Muscle layer of duodenum (tissue), 2 donors: ENCODE results near the gene TRAPPC1.

Experiments used
- H3K27ac ChIP-seq: one replicate; pipeline ENCODE4 v1.7.0; 2013; ENCODE audit warnings: mild to moderate bottlenecking, low read length
- H3K27me3 ChIP-seq: one replicate; pipeline ENCODE4 v1.7.0; 2013; ENCODE audit warnings: low read depth, mild to moderate bottlenecking, control low read depth, low read length
- H3K36me3 ChIP-seq, 2 donors: one replicate each; pipeline ENCODE4 v1.7.0; 2013; ENCODE audit warnings: low read length in 2 of 2, control low read depth in 1 of 2, mild to moderate bottlenecking in 1 of 2; ENCODE audit not compliant: insufficient read depth in 2 of 2, control insufficient read depth in 1 of 2
- H3K4me1 ChIP-seq, 2 donors: one replicate each; pipeline ENCODE4 v1.7.0; 2013; ENCODE audit warnings: low read length in 2 of 2, mild to moderate bottlenecking in 2 of 2, control low read depth in 1 of 2, moderate library complexity in 1 of 2; ENCODE audit not compliant: insufficient read depth in 2 of 2, control insufficient read depth in 1 of 2
- H3K4me3 ChIP-seq, 2 donors: one replicate each; pipeline ENCODE4 v1.7.0; 2013; ENCODE audit warnings: low read length in 2 of 2, low read depth in 1 of 2, mild to moderate bottlenecking in 1 of 2
- H3K9me3 ChIP-seq, 2 donors: one replicate each; pipeline ENCODE4 v1.7.0; 2013; ENCODE audit warnings: low read length in 2 of 2, control low read depth in 1 of 2, mild to moderate bottlenecking in 1 of 2; ENCODE audit not compliant: control insufficient read depth in 1 of 2
- donor health status: healthy.

The TRAPPC1 gene

DNA sequence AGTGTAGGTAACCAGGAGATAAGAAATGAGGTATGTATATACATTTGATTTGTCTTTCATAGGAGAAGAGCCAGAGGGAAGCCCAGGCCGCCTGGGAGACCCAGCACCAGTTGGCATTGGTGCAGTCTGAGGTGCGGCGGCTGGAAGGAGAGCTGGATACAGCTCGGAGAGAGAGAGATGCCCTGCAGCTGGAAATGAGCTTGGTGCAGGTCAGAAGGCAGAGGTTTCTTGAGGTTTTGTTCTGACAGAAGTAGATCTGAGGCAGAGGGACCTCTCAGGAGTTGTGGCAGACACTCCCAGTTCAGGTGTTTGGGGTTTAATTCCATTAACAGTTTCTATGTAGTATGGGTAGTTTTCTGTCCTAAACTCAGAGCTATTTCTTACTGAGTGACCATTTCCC lies 8.3 kb upstream of the TRAPPC1 start:
- no peak overlapping the region for H3K4me3 ChIP-seq
- H3K9me3 ChIP-seq: no peaks in the 10 kb centered on the region
- no peak overlapping the region for H3K27ac ChIP-seq
- no peaks in the 10 kb centered on the region for H3K4me1 ChIP-seq
- H3K36me3 ChIP-seq: peaks cover 43 to 79% of the 10 kb centered on the region in 2 donors
- no peaks in the 10 kb centered on the region for H3K27me3 ChIP-seq

DNA sequence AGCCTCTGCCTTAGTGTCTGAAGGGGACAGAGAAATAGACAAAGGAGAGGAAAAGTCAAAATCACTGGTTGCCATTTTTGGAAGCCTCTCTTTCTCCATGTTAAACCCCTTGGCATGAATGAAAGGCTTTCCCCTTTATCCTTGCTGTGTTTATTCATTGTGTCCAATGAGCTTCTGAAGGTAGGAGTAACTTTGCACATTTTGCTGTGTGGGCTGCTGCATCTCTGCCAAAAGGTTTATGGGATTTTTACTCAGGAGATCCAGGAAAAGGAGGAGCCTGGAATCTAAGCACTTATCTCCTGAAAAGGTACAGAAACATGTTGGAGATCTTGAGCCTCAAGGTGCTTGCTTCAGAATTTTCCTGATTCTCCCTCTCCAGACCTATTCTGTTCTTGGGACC lies 4.1 kb upstream of the TRAPPC1 start:
- Histone ChIP-seq H3K4me3 (no peak overlapping the region), H3K36me3 (peaks cover 33 to 49% of the 10 kb centered on the region in 2 donors), H3K27me3 (no peaks in the 10 kb centered on the region), H3K9me3 (no peaks in the 10 kb centered on the region), H3K4me1 (peaks cover 9 to 25% of the 10 kb centered on the region in 2 donors), H3K27ac (no peak overlapping the region)

DNA sequence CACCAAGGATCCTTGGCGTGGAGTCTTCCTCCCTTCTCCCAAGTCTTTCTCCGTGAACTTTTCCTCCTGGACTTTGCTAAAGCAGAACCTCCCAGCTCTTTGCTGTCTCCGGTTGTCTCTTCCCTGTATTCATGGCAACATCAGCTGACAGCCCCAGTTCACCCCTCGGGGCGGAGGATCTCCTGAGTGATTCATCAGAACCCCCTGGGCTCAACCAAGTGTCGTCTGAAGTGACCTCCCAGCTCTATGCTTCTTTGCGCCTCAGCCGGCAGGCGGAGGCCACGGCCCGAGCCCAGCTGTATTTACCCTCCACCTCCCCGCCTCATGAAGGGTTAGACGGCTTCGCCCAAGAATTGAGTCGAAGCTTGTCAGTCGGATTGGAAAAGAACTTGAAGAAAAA lies 1.2 kb upstream of the TRAPPC1 start:
- Histone ChIP-seq H3K4me3 (peak overlapping the region; percentile 68 to 97), H3K4me1 (peaks cover 9 to 32% of the 10 kb centered on the region in 2 donors), H3K36me3 (peaks cover 12 to 24% of the 10 kb centered on the region in 2 donors), H3K9me3 (no peaks in the 10 kb centered on the region), H3K27ac (peak overlapping the region; percentile 93), H3K27me3 (no peaks in the 10 kb centered on the region)

DNA sequence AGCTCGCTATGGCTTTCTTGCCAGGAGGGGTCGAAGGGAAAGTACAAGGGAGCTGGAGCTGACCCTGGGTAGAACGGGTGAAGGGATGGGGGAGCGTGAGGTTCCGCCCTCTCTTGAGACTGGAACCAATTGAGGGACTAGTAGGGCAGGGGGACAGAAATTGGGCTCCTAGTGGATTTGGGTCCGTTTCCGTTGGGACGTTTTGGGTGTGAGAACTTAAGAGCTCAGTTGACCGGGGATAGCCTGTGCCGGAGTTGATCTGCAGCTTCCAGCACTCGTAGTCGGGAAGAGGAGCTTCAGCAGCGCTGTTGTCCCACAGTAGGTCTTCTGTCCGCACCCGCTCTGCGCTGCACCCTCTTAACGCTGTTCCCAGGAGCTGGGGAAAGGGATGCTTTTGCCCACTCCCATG lies 741 bp upstream of the TRAPPC1 start:
- H3K9me3 ChIP-seq: no peaks in the 10 kb centered on the region
- H3K36me3 ChIP-seq: peaks cover 12 to 24% of the 10 kb centered on the region in 2 donors
- H3K27me3 ChIP-seq: no peaks in the 10 kb centered on the region
- H3K4me3 ChIP-seq: peak overlapping the region; percentile 68 to 97
- H3K4me1 ChIP-seq: peaks cover 9 to 32% of the 10 kb centered on the region in 2 donors
- H3K27ac ChIP-seq: peak overlapping the region; percentile 93

DNA sequence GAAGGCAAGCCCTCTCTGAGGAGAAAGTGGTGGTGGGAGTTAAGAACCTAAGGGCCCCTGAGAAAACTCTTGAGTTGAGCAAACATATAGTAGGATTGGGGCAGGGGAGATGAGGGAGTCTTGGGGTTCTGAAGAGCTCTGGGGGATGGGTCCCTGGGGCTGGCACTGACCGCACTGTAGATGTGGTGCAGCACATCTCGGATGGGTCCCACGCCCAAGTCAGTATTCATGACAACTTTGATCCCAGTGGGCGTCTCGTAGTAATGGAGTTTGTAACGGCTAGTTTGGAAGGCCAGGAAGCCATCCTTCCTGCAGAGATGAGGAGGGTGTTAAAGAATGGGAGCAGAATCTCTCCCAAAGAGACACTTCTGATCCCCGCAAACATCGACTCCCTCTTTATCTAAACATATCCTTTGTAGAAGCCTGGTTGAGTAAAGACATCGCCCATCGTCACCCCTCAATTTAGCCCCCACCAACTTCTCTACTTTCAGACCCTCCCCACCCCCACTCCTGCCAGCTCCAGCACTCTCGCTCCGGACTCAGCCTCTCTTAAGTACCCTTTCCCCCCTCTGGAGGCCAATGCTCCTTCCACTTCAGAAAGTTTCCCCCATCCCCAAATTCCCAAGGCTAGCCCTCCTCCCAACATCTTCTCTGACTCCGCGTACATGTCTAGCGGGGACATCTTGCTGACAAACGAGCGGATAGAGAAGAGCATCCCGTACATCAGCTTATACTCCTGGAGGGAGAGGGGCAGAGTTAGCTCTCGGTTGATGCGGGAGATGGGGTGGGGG lies 710 bp downstream of the TRAPPC1 start:
- Histone ChIP-seq H3K9me3 (no peaks in the 10 kb centered on the region), H3K4me1 (peaks cover 9 to 32% of the 10 kb centered on the region in 2 donors), H3K27ac (peak overlapping the region; percentile 70), H3K4me3 (peak overlapping the region; percentile 68 to 97), H3K27me3 (no peaks in the 10 kb centered on the region), H3K36me3 (peaks cover 6 to 10% of the 10 kb centered on the region in 2 donors)

DNA sequence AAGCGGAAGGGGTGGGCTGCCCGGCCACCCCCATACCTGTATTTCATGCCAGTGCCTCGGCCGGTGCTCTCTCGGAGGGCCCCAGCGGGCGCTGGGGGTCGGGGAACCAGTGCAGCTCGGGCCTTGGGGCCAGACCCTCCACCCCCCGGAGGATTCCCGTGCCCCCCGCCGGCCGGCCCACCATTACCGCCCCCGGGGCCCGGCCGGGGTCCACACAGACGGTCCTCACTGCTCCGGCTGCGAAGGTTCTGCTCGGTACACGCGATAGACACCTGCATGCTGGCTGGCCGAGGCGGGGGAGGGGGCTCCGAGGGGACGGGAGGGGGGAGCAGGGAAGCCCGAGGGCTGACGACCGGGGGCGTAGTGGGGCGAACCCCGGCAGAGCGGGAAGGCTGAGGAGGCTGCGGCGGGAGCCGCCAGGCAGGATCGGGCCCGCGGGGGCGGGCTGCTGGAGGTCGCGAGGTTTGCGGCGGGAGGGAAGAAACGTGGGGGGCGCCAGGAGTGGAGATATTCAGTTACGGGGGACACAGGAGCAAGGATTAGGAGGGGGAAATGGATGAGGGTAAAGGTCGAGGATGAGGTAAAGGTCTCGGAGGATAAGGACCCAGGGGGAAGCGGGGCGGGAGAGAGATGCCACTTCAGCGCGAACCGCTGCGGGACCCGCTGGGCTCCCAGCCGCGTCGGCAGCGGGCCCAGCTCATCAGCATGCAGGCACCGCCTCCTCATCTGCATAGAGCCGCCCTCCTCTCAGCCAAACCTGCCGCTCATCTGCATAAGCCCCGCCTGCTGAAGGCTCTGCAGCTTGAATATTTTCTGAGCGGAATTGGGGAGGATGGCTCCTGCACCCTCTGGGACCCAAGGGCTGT lies 2.4 kb downstream of the TRAPPC1 start, which contains the start of gene KCNAB3:
Gene KCNAB3, minus strand, starts transcription at position 699 of the 866 bp plus-strand sequence. Its CDS starts 421 bp downstream, at position 278.
- H3K27me3 ChIP-seq: no peaks in the 10 kb centered on the region
- peak within 1 kb of the TSS; percentile 30 to 31 for H3K4me3 ChIP-seq
- no peak within 1 kb of the TSS for H3K27ac ChIP-seq
- H3K9me3 ChIP-seq: no peaks in the 10 kb centered on the region
- H3K36me3 ChIP-seq: no peaks in the 10 kb centered on the region
- H3K4me1 ChIP-seq: peaks cover 9 to 28% of the 10 kb centered on the region in 2 donors

DNA sequence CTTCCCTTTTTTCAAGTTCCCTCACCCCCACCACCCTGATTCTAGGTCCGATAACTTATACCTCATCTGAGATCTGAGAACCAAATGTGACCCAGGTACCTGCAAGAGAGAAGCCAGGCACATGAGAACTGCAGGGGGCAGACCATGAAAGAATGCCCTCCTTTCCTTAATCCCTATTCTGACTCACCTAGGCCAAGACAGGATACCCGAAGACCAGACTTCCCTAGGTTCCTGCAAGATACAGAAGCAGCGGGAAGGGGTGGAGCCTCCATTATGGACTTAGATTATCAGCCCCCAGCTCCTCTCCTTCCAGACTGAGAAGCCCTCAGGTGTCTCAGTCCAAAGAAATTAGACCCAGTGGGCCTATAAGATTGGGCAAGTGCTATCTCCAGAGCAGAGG lies 4.2 kb downstream of the TRAPPC1 start:
- Histone ChIP-seq H3K9me3 (no peaks in the 10 kb centered on the region), H3K4me1 (peaks cover 1 to 21% of the 10 kb centered on the region in 2 donors), H3K27ac (no peak overlapping the region), H3K36me3 (no peaks in the 10 kb centered on the region), H3K27me3 (no peaks in the 10 kb centered on the region), H3K4me3 (no peak overlapping the region)

DNA sequence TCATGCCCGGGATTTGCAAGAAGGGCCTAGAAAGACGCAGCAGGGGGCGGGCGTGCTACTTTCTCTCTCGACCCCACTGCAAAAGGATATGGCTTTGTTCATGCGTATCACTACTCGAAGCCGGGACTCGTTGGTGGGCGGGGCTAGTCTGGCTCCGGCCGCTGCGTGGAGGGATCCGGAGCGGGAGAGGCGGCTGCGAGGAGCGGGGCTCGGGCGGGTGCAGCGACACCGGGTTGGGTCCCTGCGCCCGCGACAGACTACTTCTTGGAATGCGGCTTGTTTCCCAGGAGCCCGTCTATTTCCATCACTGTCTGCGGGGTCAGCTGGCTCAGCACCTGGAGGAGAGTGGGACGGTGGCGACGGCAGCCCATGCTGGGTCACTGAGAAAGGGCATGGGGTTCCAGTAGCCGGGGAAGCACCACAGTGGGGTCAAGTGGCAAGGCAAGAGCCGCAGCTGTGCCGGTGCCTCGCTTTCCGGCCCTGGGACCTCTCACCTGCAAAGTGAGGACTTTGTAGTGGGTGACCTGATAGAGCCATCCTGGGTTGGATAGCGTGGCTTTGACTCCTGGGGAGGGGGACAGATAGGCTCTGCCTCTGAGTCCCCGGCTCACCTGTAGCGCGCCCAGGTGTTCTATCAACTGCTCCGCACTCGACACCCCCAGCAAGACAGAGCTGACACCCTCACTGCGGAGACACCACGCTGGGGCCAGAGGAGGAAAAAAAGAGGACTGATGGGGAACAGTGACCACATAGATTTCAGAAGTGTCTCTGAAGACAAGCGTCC lies 8.7 kb downstream of the TRAPPC1 start:
- Histone ChIP-seq H3K36me3 (no peaks in the 10 kb centered on the region), H3K27ac (peak overlapping the region; percentile 41), H3K4me1 (peaks cover 3 to 12% of the 10 kb centered on the region in 2 donors), H3K9me3 (no peaks in the 10 kb centered on the region), H3K27me3 (no peaks in the 10 kb centered on the region), H3K4me3 (peak overlapping the region; percentile 61 to 69)

DNA sequence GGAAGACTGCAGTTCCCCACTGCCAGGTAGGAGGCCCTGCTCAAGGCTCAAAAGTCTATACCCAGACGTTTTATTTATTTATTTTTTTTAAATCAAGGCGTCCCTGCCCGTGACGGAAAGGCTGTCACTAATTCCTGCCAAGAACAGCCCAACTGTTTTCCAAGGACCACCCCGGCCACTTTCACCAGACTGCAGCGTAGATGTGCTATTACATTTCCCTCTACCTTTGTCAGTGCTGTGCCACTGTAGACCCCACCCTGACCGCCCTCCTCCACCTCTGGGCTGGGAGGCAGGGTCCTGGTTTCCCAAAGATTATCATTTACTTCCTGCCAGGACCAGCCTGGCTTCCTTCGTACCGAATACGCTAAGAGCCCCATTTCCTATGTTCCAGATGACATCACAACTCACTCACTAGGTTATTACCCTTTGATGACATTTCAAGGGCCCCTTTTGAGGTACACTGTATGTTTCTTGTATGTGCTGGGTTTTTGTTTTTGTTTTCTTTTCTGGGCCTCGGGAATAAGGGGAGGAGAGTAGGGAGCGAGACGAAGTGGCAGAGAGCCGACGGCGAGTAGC lies 9.4 kb downstream of the TRAPPC1 start:
- peak overlapping the region; percentile 41 for H3K27ac ChIP-seq

DNA sequence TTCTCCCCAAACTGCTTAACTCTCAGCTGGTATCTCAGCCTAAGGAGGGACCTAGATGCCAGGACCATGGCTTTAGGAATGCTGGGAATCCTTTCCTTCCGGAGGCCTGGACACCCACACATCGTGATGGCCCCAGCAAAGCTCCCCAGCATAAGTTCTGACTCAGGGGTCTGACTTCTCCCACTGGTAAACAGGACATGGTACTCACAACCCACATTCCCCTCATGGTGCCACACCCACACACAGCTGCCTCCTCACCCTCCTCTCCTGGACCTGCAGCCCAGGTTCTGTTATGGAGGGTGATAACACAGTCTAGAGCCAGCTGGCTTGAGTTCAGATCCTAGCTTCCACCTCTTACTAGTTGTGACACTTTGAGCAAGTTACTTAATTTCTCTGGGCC lies 14.9 kb downstream of the TRAPPC1 start:
- Histone ChIP-seq H3K36me3 (peaks cover 5% of the 10 kb centered on the region in 2 donors), H3K9me3 (no peaks in the 10 kb centered on the region), H3K4me1 (peaks cover 9 to 10% of the 10 kb centered on the region in 2 donors), H3K27ac (peak overlapping the region; percentile 41), H3K27me3 (no peaks in the 10 kb centered on the region), H3K4me3 (peak overlapping the region in 1 of 2 donors; percentile 31)

More for the DNA sequence above, 9.4 kb downstream of the TRAPPC1 start:
- H3K27me3 ChIP-seq: no peaks in the 10 kb centered on the region
- no peaks in the 10 kb centered on the region for H3K36me3 ChIP-seq
- no peaks in the 10 kb centered on the region for H3K9me3 ChIP-seq
- peaks cover 3 to 12% of the 10 kb centered on the region in 2 donors for H3K4me1 ChIP-seq
- peak overlapping the region; percentile 61 to 69 for H3K4me3 ChIP-seq
